Activated naive CD8-positive, alpha-beta T cell treated with anti-CD3 and anti-CD28 coated beads, Interleukin-2, amount 50 U/mL, for 16 hours (primary cell): ENCODE data around the gene ATG9A.
"Not testable (repeated sequence)": the region's sequence is repeated elsewhere in the genome, so short reads cannot be mapped to it uniquely, and the experiment has no call there.

ENCODE experiments used
- DNase-seq: peaks from one replicate; pipeline ENCODE4 v3.0.0-alpha.2; 2020; ENCODE audit warnings: low read depth, low spot score

ATG9A gene

DNA sequence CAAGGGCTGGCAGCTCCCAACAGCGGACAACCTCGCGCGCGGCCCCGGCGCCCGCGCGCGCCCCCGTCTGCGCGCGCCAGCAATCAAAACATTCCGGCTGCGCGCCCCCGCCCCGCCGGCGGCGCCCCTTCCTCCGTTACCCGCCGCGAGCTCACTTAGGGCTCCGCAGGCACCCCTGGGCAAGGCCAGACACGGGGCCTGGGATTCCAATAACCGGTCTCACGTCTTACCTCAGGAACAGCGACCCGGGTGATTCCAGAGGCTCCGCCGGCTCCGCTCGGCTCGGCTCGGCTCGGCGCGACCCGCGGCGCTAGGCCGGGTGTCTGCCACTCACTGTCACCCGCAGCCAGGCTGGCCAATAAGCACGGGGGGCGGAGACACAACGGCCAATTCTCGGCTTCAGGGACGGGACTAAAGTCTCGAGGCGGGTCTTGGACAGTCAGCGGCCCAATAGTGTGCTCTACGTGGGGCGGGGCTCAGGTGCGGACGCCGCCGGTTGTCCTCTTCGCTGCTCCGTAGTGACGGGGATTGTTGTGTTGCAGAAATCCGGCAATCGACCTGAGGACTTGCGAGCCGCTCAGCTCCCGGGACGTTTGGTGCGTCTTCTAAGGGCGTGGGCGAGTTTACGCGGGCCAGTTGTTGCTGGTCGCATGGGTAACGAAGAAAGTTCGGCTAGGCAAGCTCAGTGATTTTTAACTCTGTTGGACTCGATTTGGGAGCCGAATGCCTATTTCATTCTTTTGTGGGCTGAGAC is at the start of gene ATG9A, which contains the start of gene ANKZF1:
ATG9A (minus strand) TSS at position 332 of the 754 bp plus-strand sequence. CDS start 1,612 bp downstream, outside the sequence.
ANKZF1 (plus strand) TSS at position 502 of the 754 bp plus-strand sequence. CDS start 452 bp downstream, outside the sequence.
- peak; percentile 98 for DNase-seq

DNA sequence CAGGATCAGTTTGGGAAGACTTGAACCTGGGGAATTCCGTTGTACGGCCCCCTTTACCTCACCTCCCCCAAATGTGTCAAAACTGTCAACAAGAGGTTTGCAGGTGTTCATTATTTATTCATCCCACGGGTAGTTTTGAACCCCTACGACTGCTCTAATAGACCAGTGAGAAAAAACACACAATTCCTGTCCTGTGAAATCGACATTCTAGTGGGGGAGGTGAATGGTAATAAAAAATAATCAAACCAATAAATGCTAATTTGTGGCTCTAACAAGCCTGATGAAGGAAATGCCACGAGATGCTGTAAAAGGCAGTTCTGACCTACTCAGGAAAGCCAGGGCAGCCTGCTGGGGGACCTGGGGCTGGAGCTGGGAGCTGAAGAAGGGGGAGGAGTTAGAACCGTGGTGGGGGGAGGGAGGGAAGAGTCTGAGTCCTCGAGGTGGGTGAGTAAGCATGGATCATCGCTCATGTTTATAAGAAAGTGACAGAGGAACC is 49.3 kb upstream of the ATG9A start:
- no peak for DNase-seq

- peak; percentile 51 for DNase-seq
These were observed 48.5 kb upstream of the ATG9A start for GRCh38 chr2:219277703-219278654.

GRCh38 chr2:219274361-219274921 is 45.0 kb upstream of the ATG9A start:
- no peak for DNase-seq

DNA sequence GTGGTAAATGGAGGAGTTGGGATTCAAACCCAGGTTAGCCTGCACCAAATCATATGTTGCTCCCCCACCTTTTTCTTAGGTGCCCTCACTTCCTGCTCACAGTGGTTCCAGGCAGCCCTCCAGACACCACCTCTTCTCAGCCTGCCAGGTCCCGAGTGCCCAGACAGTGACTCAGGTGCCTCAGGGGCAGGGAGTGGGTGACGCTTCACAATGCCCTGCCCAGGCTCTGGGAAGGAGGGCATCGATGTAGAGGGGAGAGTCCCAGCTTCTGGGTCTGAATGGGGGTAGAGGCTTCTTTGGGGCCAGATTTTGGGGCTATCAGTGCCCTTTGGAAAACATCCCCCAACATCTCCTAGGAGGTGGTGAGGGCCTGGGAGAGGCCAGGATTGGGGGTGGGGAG is 44.5 kb upstream of the ATG9A start:
- DNase-seq = no peak

GRCh38 chr2:219272995-219273394 is 43.6 kb upstream of the ATG9A start:
- DNase-seq = no peak

GRCh38 chr2:219272356-219272755 is 42.9 kb upstream of the ATG9A start:
- no peak for DNase-seq

- DNase-seq = no peak
These were observed 41.6 kb upstream of the ATG9A start for GRCh38 chr2:219271021-219271420.

GRCh38 chr2:219270055-219270372 is 40.6 kb upstream of the ATG9A start:
- no peak for DNase-seq

DNA sequence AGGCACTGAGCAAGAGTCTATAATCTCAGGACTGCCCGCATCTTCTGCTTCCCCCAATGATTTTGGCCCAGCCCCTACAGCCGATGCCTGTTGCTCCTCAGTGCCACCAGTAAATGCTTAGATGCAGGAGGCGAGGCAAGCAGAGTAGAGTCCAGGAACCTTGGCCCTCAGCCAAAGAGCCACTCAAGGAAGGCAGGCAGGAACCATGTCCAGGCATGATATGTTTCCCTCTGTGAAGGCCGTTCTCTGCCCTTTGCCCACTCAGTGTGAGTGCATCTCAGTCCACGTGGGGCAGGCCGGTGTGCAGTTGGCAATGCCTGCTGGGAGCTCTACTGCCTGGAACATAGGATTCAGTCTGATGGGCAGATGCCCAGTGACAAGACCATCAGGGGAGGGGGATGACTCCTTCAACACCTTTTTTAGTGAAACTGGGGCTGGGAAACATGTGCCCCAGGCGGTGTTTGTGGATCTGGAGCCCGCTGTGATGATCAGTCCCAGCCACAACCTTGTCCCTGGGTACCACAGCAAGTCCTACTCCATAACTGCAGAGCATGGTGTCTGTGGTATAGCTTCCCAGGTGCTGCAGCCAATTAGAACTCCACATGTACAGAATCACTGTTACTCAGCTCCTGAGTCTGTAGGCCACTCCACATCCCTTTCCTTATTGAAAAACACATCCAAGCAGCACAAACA is 40.1 kb upstream of the ATG9A start:
- DNase-seq = no peak

- no peak for DNase-seq
These were observed 38.9 kb upstream of the ATG9A start for GRCh38 chr2:219268294-219268693.

DNA sequence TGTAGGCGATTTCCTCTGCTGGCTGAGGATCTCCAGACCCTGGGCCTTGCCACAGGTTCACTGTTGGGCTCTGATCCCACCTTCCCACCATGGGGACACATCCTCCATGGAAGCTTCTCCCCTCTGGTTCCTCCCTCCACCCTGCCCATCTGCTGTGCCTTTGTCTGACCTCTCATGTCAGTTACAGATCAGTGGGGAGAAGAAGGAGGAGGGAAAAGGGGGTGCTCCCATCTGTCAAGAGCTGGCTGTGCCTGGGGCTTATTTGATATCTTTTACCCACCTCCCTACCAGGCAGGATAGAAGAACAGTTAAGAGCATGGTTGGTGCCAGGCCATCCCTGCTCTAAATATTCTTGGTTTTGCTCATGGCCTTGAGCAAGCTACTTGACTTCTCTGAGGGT is 37.5 kb upstream of the ATG9A start:
- DNase-seq = no peak

- DNase-seq = no peak
These were observed 36.8 kb upstream of the ATG9A start for GRCh38 chr2:219266232-219266631.

- no peak for DNase-seq
These were observed 31.8 kb upstream of the ATG9A start for GRCh38 chr2:219261024-219261855.

- not testable (repeated sequence) for DNase-seq
These were observed 29.5 kb upstream of the ATG9A start for GRCh38 chr2:219258942-219259341.

DNA sequence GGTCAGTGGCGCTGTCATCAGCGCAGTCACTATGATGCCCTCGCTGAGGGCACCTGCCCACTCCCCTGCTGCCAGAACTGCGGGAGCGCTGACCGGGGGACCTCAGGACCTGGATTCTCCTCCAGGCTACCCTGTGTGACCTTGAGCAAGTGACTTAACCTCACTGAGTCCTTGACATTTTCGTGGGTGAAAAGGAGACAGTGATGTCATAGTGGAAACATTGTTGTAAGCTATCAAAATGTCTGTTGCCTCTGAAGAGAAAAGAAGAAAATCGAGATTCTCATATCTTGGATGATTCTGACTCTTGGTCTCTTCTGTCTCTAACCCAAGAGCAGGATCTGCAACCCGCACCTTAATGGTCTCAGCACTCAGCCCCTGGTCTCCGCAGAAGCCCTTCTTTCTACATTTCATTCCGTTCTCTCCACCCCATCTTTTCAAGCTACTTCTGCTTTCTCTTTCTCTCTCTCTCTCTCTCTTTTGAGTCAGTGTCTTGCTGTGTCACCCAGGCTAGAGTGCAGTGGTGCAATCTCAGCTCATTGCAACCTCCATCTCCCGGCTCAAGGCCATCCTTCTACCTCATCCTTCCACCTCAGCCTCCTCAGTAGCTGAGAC is 25.3 kb upstream of the ATG9A start:
- DNase-seq = no peak

DNA sequence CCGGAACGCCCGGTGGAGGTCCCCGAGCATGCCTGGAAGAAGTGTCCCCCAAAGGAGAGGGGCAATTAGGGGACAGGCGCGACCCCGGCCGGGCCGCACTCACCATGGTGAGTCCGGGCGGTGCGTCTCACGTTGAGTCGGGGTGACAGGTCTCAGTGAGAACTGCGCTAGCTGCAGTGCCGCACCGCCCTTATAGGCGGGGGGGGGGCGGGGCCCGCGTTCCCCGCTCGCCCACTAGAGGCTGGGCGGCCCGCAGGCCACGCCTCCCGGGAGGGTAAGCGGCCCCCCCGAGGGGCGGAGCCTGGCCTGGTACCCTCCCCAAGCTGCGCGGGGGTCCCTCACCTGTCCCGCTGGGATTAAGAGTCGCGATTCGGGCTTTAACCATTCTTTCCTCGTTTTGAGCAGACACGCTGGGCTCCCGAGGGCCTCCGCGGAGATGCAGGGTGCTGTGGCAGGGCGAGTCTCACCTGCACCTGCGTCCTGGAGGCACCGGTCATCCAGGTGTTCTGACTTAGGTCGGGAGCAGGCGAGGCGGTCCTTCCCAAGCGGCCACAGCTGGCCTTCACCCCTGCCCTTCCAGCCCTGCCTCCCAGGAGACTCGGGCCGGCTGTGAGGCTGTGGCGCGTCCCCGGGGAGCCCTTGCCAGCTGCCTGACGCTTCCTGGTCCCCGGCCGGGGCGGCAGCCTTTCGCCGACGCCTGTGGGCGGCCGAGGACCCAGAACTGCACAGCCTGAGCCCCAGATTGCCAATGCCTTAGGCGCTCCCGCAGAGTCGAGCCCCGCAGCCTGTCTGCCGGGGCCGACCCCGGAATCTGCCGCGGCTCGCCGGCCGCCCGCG is 24.5 kb upstream of the ATG9A start, which contains the start of gene TUBA4A:
TUBA4A (minus strand) TSS at position 166 of the 837 bp plus-strand sequence; CDS start at position 106, 60 bp downstream.
- peak; percentile 75 for DNase-seq

GRCh38 chr2:219252900-219253752 is 23.7 kb upstream of the ATG9A start, which contains the start of gene TUBA4B:
TSS of gene TUBA4B (plus strand) at chr2:219253243. CDS start at chr2:219253408, 165 bp downstream.
- no peak for DNase-seq
